AG09309 (cell line): Measurements from ENCODE around the gene TGFBI.

Experiments
- DNase-seq: peaks from one replicate; pipeline ENCODE4 v3.0.0-alpha.2; 2010; ENCODE audit warnings: low read depth
- H3K4me3 ChIP-seq: 2 replicates; pipeline ENCODE4 v1.5.1; 2011; ENCODE audit warnings: mild to moderate bottlenecking, low read depth, low read length, moderate library complexity; ENCODE audit not compliant: control insufficient read depth
- CTCF ChIP-seq: IDR thresholded peaks from 2 replicates; pipeline ENCODE4 v1.5.1; 2011; ENCODE audit warnings: mild to moderate bottlenecking, low read depth, low read length, inconsistent platforms; ENCODE audit not compliant: insufficient read depth, control insufficient read depth; ENCODE audit errors: missing control alignments

TGFBI gene

GRCh38 chr5:136034492-136034891, 5.7 kb downstream of the TGFBI start:
- DNase-seq = no peak
- no peak overlapping the region for H3K4me3 ChIP-seq
- TF ChIP-seq CTCF = no peak

GRCh38 chr5:136034984-136035383, 6.2 kb downstream of the TGFBI start:
- no peak for DNase-seq
- no peak overlapping the region for H3K4me3 ChIP-seq
- TF ChIP-seq CTCF = no peak

GRCh38 chr5:136035837-136036236, 7.0 kb downstream of the TGFBI start:
- no peak overlapping the region for H3K4me3 ChIP-seq
- no peak for DNase-seq
- TF ChIP-seq CTCF = no peak

GRCh38 chr5:136036293-136036911, 7.6 kb downstream of the TGFBI start:
- H3K4me3 ChIP-seq = no peak overlapping the region
- DNase-seq = no peak
- no peak for TF ChIP-seq CTCF

- DNase-seq = peak; percentile 72
Measured at GRCh38 chr5:136037001-136037705, 8.4 kb downstream of the TGFBI start.

GRCh38 chr5:136038635-136039034, 9.8 kb downstream of the TGFBI start:
- no peak overlapping the region for H3K4me3 ChIP-seq
- DNase-seq = no peak
- no peak for TF ChIP-seq CTCF

More at GRCh38 chr5:136037001-136037705, 8.4 kb downstream of the TGFBI start:
- no peak overlapping the region for H3K4me3 ChIP-seq
- TF ChIP-seq CTCF = no peak
